ENCODE results near the gene C1orf185.
"Not testable (repeated sequence)": the region's sequence is repeated elsewhere in the genome, so short reads cannot be mapped to it uniquely, and the experiment has no call there.

- TF ChIP-seq, protein P1, sequence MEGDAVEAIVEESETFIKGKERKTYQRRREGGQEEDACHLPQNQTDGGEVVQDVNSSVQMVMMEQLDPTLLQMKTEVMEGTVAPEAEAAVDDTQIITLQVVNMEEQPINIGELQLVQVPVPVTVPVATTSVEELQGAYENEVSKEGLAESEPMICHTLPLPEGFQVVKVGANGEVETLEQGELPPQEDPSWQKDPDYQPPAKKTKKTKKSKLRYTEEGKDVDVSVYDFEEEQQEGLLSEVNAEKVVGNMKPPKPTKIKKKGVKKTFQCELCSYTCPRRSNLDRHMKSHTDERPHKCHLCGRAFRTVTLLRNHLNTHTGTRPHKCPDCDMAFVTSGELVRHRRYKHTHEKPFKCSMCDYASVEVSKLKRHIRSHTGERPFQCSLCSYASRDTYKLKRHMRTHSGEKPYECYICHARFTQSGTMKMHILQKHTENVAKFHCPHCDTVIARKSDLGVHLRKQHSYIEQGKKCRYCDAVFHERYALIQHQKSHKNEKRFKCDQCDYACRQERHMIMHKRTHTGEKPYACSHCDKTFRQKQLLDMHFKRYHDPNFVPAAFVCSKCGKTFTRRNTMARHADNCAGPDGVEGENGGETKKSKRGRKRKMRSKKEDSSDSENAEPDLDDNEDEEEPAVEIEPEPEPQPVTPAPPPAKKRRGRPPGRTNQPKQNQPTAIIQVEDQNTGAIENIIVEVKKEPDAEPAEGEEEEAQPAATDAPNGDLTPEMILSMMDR (conservative IDR thresholded peaks at IDR 0.05; ENCODE audit: low read depth, low read length) = not testable (repeated sequence)
- not testable (repeated sequence) for TF ChIP-seq EZH2 (IDR thresholded peaks at IDR 0.05; ENCODE audit: borderline replicate concordance, low read depth, low read length, poor library complexity, severe bottlenecking)
These were observed 60.5 kb downstream of the C1orf185 start for GRCh38 chr1:51162560-51162959.

All from A673 (cell line).